Kidney (tissue), 14 donors: ENCODE results near the gene SH3PXD2B. TPM values are rescaled to one million over a fixed set of nuclear protein-coding genes. Genes with fewer than 3 reads are reported as not detected.

Experiments
- DNase-seq, 5 donors: peaks; one replicate each; pipeline ENCODE4 v3.0.0-alpha.2; 2013 to 2020
- FAIRE-seq: peaks from 2 replicates; lab custom pipeline; 2012; peaks lifted over from hg19 to GRCh38; lab: Jason Lieb, UNC
- H3K27ac ChIP-seq, 2 donors: one replicate each; pipeline ENCODE4 v1.7.0; 2013; ENCODE audit warnings: low read depth in 2 of 2, low read length in 2 of 2, inconsistent platforms in 1 of 2
- H3K27me3 ChIP-seq: one replicate; pipeline ENCODE4 v1.7.1; 2013; ENCODE audit warnings: low read length, inconsistent platforms; ENCODE audit not compliant: control insufficient read depth, insufficient read depth
- H3K36me3 ChIP-seq, 3 donors: one replicate each; pipeline versions ENCODE4 v1.7.0 to v1.7.1; 2013; ENCODE audit warnings: low read length in 3 of 3, control low read depth in 1 of 3, inconsistent platforms in 1 of 3; ENCODE audit not compliant: insufficient read depth in 3 of 3, control insufficient read depth in 2 of 3
- H3K4me1 ChIP-seq, 3 donors: one replicate each; pipeline versions ENCODE4 v1.7.0 to v1.7.1; 2013; ENCODE audit warnings: low read length in 3 of 3, inconsistent platforms in 1 of 3, low read depth in 1 of 3; ENCODE audit not compliant: control insufficient read depth in 2 of 3, insufficient read depth in 2 of 3
- H3K4me3 ChIP-seq, 3 donors: one replicate each; pipeline versions ENCODE4 v1.7.0 to v1.8.1; 2013; ENCODE audit warnings: low read length in 3 of 3, control low read depth in 1 of 3, inconsistent platforms in 1 of 3
- H3K9ac ChIP-seq, 3 donors: one replicate each; pipeline versions ENCODE4 v1.7.0 to v1.7.1; 2013; ENCODE audit warnings: low read length in 3 of 3, control low read depth in 1 of 3, inconsistent platforms in 1 of 3
- H3K9me3 ChIP-seq, 3 donors: one replicate each; pipeline versions ENCODE4 v1.7.0 to v1.7.1; 2013; ENCODE audit warnings: low read length in 3 of 3, control low read depth in 1 of 3, inconsistent platforms in 1 of 3; ENCODE audit not compliant: control insufficient read depth in 2 of 3, insufficient read depth in 1 of 3
- CTCF ChIP-seq: IDR thresholded peaks from 3 replicates; pipeline ENCODE4 v1.5.1; 2012; ENCODE audit warnings: mild to moderate bottlenecking, moderate library complexity, borderline replicate concordance; ENCODE audit not compliant: insufficient read depth; ENCODE audit errors: extremely low read depth
- intact Hi-C: fragments of 100-400 bp; cut with DNase I; formaldehyde crosslinking; loops from one replicate; pipeline ENCODE4 v1.11.1; 2022
- polyA plus RNA-seq: library from polyadenylated mRNA; stranded (reverse); fragments of 350-450 nt; fragmentation: Illumina TruSeq; extraction: RNeasy Lipid Tissue Mini Kit (QIAGEN cat#74804); gene quantifications from one replicate; pipeline ENCODE4 v1.2.3, GENCODE V29; 2014; ENCODE audit warnings: low read depth, low replicate concordance; ENCODE audit not compliant: insufficient read depth
- total RNA-seq: library from RNA; stranded (reverse); fragmentation: NEBNext Ultra II Directional; extraction: Animal tissue kit (Norgen Biotek cat#: 25700); gene quantifications from one replicate; pipeline ENCODE4 v1.2.1, GENCODE V29; 2021
- donor health status: control.
- donor health status: control.
- donor health status: control.
- donor health status: control.
- donor health status: control.
- donor health status: DM: yes; HTN: yes; CAD: no.
- donor health status: Normal renal cell carcinoma (clear cell type).

SH3PXD2B gene
- total and polyA plus RNA-seq, 2 donors from 2014 or later, result 3.1 to 22.8 TPM

- peaks cover 0 to 12% (median 2%) of the 10 kb centered on the region in 3 donors for H3K9me3 ChIP-seq
- H3K27me3 ChIP-seq, result no peaks in the 10 kb centered on the region
- H3K9ac ChIP-seq, result no peak overlapping the region
- H3K36me3 ChIP-seq, result no peaks in the 10 kb centered on the region
- no peak overlapping the region for H3K4me3 ChIP-seq
- no peak for TF ChIP-seq CTCF
- intact Hi-C loops, result no loop called here
- no peak overlapping the region for H3K27ac ChIP-seq
- H3K4me1 ChIP-seq, result no peaks in the 10 kb centered on the region
- no peak for DNase-seq
- no peak for FAIRE-seq
These were observed 79.5 kb downstream of the SH3PXD2B start for GRCh38 chr5:172374783-172375182.

GRCh38 chr5:172373680-172374079, 80.6 kb downstream of the SH3PXD2B start:
- Histone ChIP-seq H3K4me1 (no peaks in the 10 kb centered on the region), H3K36me3 (no peaks in the 10 kb centered on the region), H3K4me3 (no peak overlapping the region), H3K27ac (no peak overlapping the region), H3K9me3 (peaks cover 0 to 12% (median 2%) of the 10 kb centered on the region in 3 donors), H3K9ac (no peak overlapping the region), H3K27me3 (no peaks in the 10 kb centered on the region)
- DNase-seq (no peak), FAIRE-seq (no peak)
- no peak for TF ChIP-seq CTCF
- intact Hi-C loops, result no loop called here

- intact Hi-C loops, result no loop called here
- H3K36me3 ChIP-seq, result no peaks in the 10 kb centered on the region
- DNase-seq, result no peak
These were observed 82.6 kb downstream of the SH3PXD2B start for GRCh38 chr5:172371684-172372083.

More at GRCh38 chr5:172371684-172372083, 82.6 kb downstream of the SH3PXD2B start:
- Histone ChIP-seq H3K4me3 (no peak overlapping the region), H3K9ac (no peak overlapping the region), H3K27ac (no peak overlapping the region), H3K9me3 (peaks cover 0 to 12% (median 2%) of the 10 kb centered on the region in 3 donors), H3K4me1 (no peaks in the 10 kb centered on the region), H3K27me3 (no peaks in the 10 kb centered on the region)
- no peak for FAIRE-seq
- no peak for TF ChIP-seq CTCF
